HG03103 (cell line): Measurements from ENCODE around the gene TTC5.
"Not testable (repeated sequence)": the region's sequence is repeated elsewhere in the genome, so short reads cannot be mapped to it uniquely, and the experiment has no call there.

Source experiments
- ATAC-seq: cut with Tn5 transposase; IDR thresholded peaks from one replicate; pipeline ENCODE4 v1.9.1; 2021; ENCODE audit warnings: low read depth; ENCODE audit not compliant: unreplicated experiment

Gene TTC5, protein sequence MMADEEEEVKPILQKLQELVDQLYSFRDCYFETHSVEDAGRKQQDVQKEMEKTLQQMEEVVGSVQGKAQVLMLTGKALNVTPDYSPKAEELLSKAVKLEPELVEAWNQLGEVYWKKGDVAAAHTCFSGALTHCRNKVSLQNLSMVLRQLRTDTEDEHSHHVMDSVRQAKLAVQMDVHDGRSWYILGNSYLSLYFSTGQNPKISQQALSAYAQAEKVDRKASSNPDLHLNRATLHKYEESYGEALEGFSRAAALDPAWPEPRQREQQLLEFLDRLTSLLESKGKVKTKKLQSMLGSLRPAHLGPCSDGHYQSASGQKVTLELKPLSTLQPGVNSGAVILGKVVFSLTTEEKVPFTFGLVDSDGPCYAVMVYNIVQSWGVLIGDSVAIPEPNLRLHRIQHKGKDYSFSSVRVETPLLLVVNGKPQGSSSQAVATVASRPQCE

GRCh38 chr14:20305265-20306078, at the start of gene TTC5:
Gene TTC5, minus strand, starts transcription at chr14:20305951. Its CDS starts 14 bp downstream, at chr14:20305937.
- peak; percentile 92 for ATAC-seq

- ATAC-seq = no peak
Observed at GRCh38 chr14:20350860-20351259, 45.1 kb upstream of the TTC5 start.

DNA sequence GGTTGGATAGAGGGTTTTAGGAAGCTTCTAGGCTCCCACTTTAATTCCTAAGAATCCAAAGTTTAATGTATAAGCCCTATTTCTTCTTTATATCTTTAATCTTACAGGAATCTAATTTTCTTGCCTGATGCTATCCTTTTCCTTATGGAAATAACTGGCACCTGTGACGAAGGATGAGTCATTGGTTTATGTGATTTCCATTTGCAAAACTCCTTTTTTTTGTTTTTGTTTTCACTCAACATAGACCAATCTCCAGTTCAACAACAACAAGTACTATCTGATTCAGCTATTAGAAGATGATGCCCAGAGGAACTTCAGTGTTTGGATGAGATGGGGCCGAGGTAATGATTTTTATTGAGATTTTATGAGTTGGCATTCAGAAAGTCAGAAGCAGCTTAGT, 44.5 kb upstream of the TTC5 start:
- ATAC-seq = no peak

DNA sequence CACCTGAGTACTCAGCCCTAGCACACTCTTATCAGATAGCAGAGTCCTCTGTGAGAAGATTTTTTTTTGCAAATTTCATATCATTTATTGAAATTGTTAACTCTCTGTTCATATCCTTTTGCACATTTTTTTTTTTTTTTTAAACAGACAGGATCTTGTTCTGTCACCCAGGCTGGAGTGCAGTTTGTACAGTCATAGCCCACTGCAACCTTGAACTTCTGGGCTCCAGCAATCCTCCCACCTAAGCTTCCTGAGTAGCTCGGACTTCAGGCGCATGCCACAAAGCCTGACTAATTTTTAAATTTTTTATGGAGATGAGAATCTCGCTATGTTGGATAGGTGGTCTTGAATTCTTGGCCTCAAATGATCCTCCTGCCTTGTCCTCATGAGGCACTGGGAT, 42.0 kb upstream of the TTC5 start:
- no peak for ATAC-seq

GRCh38 chr14:20346713-20347112, 41.0 kb upstream of the TTC5 start:
- no peak for ATAC-seq

DNA sequence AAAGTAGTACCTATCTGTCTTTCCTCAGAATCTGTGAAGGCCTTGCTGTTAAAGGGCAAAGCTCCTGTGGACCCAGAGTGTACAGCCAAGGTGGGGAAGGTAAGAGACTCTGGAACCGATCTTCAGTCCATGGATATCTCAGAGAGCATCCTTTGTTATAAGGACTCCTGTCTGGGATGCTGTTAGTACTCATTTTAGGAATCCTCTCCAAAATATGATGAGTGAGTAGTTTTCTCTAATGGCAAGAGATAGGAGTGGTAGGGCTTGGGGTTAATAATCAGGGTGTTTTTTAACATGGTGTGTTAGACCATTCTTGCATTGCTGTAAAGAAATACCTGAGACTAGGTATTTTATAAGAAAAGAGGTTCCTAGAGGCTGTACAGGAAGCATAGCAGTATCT, 39.6 kb upstream of the TTC5 start:
- ATAC-seq = no peak

GRCh38 chr14:20343862-20344220, 38.1 kb upstream of the TTC5 start:
- ATAC-seq = no peak

- ATAC-seq = peak; percentile 90
Observed at GRCh38 chr14:20343092-20343861, 37.5 kb upstream of the TTC5 start, which contains the start of gene PARP2. Gene PARP2, plus strand, starts transcription at chr14:20343635. Its CDS starts 7 bp downstream, at chr14:20343642.

DNA sequence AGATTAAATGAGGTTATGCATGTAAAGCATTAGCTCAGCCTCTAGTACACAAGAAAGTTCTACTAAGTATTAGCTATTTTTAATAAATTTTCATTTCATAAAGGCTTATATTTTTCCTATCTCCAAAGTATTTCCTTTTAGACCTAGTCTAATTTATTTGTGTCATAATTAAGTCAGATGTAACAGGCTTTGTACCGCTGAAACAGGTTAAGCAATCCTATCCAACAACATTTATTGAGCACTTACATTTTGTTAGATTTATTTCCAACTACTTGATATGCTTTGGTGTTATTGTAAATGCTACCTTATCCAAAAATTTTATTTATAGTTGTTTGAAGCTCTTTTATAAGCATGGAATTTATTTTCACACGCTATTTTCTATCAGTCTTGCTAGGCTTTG, 35.9 kb upstream of the TTC5 start:
- ATAC-seq = no peak

DNA sequence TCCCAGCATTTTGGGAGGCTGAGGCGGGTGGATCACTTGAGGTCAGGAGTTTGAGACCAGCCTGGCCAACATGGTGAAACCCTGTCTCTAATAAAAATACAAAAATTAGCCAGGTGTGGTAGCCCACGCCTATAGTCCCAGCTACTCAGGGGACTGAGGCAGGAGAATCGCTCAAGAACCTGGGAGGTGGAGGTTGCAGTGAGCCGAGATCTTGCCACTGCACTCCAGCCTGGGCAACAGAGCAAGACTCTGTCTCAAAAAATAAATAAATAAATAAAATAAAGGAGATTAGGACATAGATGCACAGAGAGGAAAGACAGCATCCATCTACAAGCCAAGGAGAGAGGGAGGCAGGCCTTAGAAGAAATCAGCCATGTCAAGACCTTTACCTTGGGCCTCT, 35.3 kb upstream of the TTC5 start:
- not testable (repeated sequence) for ATAC-seq

GRCh38 chr14:20334017-20334416, 28.3 kb upstream of the TTC5 start:
- no peak for ATAC-seq

- ATAC-seq = no peak
Observed at GRCh38 chr14:20333494-20333841, 27.7 kb upstream of the TTC5 start.

DNA sequence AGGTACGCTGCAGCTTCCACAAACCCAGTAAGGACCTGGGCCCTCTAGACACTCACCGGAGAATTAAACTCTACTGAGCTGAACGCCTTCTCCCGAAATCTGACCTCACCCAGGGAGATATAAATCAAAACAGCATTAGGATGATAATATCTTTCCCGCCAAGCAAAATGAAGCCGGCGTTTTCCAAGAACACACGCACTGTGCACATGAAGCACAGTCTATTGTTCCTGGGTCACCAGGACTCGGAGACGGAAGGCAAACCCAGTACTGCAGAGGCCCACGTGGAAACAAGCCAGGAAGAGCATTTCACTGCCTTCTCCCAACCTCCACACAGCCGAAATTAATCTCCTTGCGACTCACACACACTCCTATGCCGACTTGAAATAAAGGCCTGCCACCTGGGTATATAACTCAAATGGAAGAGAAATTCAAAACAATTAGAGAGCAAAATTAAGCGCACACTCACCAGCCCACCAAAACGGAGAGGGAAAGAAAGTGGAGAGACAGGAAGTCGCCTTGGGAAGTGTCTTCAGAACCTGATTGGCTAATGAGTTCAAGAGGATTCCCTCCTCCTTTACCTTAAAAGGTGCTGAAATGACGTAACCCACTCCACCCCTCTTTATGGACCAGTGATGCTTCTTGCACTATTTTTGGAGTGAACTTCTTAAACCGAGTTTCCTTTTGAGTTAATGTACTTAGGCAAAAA, 27.2 kb upstream of the TTC5 start, which contains the start of gene CCNB1IP1:
CCNB1IP1 (minus strand) TSS at position 492 of the 706 bp plus-strand sequence. CDS start 16,756 bp downstream, outside the sequence.
- peak; percentile 98 for ATAC-seq

GRCh38 chr14:20332431-20332787, 26.7 kb upstream of the TTC5 start:
- ATAC-seq = no peak

DNA sequence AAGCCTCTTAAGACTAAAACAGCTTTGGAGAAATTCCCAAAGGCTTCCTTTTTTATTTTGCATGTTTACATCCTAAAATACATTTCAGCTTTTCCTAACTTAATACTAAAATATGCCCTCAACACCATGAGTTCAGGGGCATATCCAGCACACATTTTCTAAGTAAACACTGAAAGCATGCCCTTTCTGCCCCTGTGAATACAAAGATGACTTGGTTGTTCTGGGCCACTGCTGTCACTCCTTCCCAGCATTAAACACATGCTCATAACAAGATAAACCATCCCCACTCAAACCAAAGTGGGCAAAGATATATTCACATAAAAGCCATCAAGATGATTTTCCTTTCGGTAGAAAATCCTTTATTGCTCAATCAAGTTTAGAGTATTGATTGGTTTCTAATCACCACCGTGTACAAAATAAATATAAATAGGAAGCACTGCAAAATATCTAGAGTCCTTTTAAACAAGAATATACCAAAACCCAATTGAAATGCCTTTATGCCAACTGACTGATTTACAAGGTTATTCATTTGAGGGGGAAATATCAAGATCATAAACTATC, 25.4 kb upstream of the TTC5 start:
- ATAC-seq = no peak

DNA sequence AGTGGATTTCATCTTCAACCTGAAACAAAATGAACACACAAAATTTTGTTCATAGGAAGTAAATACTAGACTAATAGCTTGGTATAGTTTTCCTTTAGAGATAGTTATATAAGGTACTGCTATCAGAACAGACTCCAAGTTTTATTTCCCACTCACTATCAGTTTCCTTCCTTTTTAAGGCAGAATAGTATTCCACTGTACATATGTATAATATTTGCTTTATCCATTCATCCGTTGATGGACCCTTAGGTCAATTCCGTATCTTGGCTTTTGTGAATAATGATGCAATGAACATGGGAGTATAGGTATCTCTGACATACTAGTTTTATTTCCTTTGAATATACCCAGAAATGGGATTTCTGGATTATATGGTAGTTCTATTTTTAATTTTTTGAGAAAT, 23.6 kb upstream of the TTC5 start:
- ATAC-seq = no peak

DNA sequence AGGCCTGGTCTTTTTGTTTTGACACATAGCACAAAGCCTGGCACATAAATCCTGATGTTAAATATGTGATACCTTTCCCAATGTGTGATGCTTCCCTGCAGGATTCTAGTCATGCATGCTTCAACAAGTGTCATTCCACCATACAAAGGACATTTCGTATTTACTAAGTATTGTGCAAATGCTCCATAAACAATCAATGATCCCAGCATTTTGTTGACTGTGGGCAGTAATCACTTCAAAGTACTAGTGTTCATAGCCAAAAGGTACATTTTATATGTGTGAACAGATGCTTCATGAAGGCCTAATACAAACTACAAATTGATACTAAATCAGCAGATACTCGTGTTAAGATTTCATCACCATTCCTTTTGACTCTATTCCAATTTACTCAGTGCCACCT, 23.0 kb upstream of the TTC5 start:
- ATAC-seq = no peak

- no peak for ATAC-seq
Observed at GRCh38 chr14:20327005-20327869, 21.5 kb upstream of the TTC5 start.

- no peak for ATAC-seq
Observed at GRCh38 chr14:20317720-20318119, 12.0 kb upstream of the TTC5 start.
